ENCODE measurements around the gene OLIG3. TPM values are rescaled to one million over a fixed set of nuclear protein-coding genes. Genes with fewer than 3 reads are reported as not detected.

OLIG3 gene
- total RNA-seq, 4 donors from 2014 or later = not detected

- H3K27me3 ChIP-seq = peaks cover 46% of the 10 kb centered on the region
- TF ChIP-seq CTCF (IDR thresholded peaks at IDR 0.05) = no peak
- TF ChIP-seq POLR2A (IDR thresholded peaks at IDR 0.05) = no peak
- peaks cover 13 to 27% of the 10 kb centered on the region in 2 donors for H3K4me1 ChIP-seq
- DNase-seq = no peak
- no peak overlapping the region for H3K27ac ChIP-seq
- no peaks in the 10 kb centered on the region for H3K36me3 ChIP-seq
- H3K4me3 ChIP-seq (replicated peaks in 1 of 3) = no peak overlapping the region
- H3K9me3 ChIP-seq = no peaks in the 10 kb centered on the region
- 3 to 4% methylated on average over 29 to 37 of the region's 73 CpGs for WGBS, 2 donors
- intact Hi-C loops (cut with DNase I) = no loop called here
Observed at GRCh38 chr6:137488150-137489045, 5.8 kb downstream of the OLIG3 start.

GRCh38 chr6:137487869-137488149 lies 6.4 kb downstream of the OLIG3 start:
- Histone ChIP-seq H3K27me3 (peaks cover 40% of the 10 kb centered on the region), H3K9me3 (no peaks in the 10 kb centered on the region), H3K27ac (no peak overlapping the region), H3K4me3 (replicated peaks in 1 of 3) (no peak overlapping the region), H3K36me3 (no peaks in the 10 kb centered on the region), H3K4me1 (peaks cover 8 to 21% of the 10 kb centered on the region in 2 donors)
- intact Hi-C loops (cut with DNase I) = no loop called here
- no peak for TF ChIP-seq POLR2A (IDR thresholded peaks at IDR 0.05)
- TF ChIP-seq CTCF (IDR thresholded peaks at IDR 0.05) = no peak
- WGBS, 2 donors = 9 to 21% methylated on average over 10 to 11 of the region's 11 CpGs
- DNase-seq = no peak

GRCh38 chr6:137487181-137487868 lies 6.9 kb downstream of the OLIG3 start:
- H3K27me3 ChIP-seq = peaks cover 35% of the 10 kb centered on the region
- no peak for DNase-seq
- WGBS, 2 donors = 7 to 9% methylated on average over 21 to 22 of the region's 22 CpGs
- intact Hi-C loops (cut with DNase I) = no loop called here
- no peak overlapping the region for H3K27ac ChIP-seq
- no peaks in the 10 kb centered on the region for H3K36me3 ChIP-seq
- no peaks in the 10 kb centered on the region for H3K9me3 ChIP-seq
- peaks cover 8 to 21% of the 10 kb centered on the region in 2 donors for H3K4me1 ChIP-seq
- TF ChIP-seq CTCF (IDR thresholded peaks at IDR 0.05) (no peak), POLR2A (IDR thresholded peaks at IDR 0.05) (no peak)
- no peak overlapping the region for H3K4me3 ChIP-seq (replicated peaks in 1 of 3)

- DNase-seq = no peak
- H3K27me3 ChIP-seq = peaks cover 29% of the 10 kb centered on the region
- intact Hi-C loops (cut with DNase I) = no loop called here
- no peaks in the 10 kb centered on the region for H3K36me3 ChIP-seq
- TF ChIP-seq CTCF (IDR thresholded peaks at IDR 0.05) (no peak), POLR2A (IDR thresholded peaks at IDR 0.05) (no peak)
- WGBS, 2 donors = 12 to 21% methylated on average over 6 of the region's 6 CpGs
- no peak overlapping the region for H3K4me3 ChIP-seq (replicated peaks in 1 of 3)
- peaks cover 8 to 21% of the 10 kb centered on the region in 2 donors for H3K4me1 ChIP-seq
- no peak overlapping the region for H3K27ac ChIP-seq
- H3K9me3 ChIP-seq = no peaks in the 10 kb centered on the region
Observed at GRCh38 chr6:137486416-137486815, 7.8 kb downstream of the OLIG3 start.

GRCh38 chr6:137480431-137480830 lies 13.8 kb downstream of the OLIG3 start:
- WGBS, 2 donors = 68 to 79% methylated on average over 3 of the region's 3 CpGs
- intact Hi-C loops (cut with DNase I) = no loop called here
- H3K9me3 ChIP-seq = no peaks in the 10 kb centered on the region
- DNase-seq = no peak
- peaks cover 5% of the 10 kb centered on the region for H3K27me3 ChIP-seq
- TF ChIP-seq POLR2A (IDR thresholded peaks at IDR 0.05) = no peak
- TF ChIP-seq CTCF (IDR thresholded peaks at IDR 0.05) = no peak
- no peaks in the 10 kb centered on the region for H3K4me1 ChIP-seq
- H3K4me3 ChIP-seq (replicated peaks in 1 of 3) = no peak overlapping the region
- no peaks in the 10 kb centered on the region for H3K36me3 ChIP-seq
- H3K27ac ChIP-seq = no peak overlapping the region
